NB4 (cell line): ENCODE data around the gene PTK6.

Experiments used
- CTCF ChIP-seq: IDR thresholded peaks from one replicate; pipeline ENCODE4 v1.5.1; 2012; ENCODE audit warnings: low read depth, low read length
- POLR2A ChIP-seq: IDR thresholded peaks from 2 replicates; pipeline ENCODE4 v1.6.1; 2011; ENCODE audit warnings: mild to moderate bottlenecking; ENCODE audit not compliant: insufficient read length; ENCODE audit errors: extremely low read depth

DNA sequence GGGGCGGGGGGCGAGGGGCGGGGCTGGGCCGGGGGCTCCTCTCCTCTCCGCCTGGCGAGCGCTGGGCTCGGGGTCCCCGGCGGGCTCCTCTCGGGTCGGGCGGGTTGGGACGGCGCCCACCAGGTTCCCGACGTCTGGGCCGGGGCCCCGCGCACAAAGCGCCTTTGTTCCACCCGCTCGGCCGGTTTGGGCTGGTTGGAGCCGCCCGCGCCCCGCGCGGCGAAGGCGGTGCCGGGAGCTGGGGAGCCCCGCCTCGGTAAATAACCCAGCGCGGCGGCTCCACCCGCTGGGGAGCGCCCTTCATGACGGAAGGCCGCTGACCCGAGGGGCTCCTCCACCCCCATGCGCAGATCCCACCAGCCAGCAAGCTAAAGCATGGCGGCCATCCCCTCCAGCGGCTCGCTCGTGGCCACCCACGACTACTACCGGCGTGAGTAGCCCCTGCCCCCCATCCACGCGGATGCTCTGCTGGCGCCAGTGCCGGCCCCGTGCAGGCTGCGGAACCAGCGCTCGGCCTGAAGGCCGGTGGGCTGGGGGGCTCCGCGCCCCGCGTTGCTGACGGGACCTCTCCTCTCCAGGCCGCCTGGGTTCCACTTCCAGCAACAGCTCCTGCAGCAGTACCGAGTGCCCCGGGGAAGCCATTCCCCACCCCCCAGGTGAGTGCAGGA is 16.1 kb downstream of the PTK6 start:
- TF ChIP-seq CTCF (no peak), POLR2A (no peak)
